Esophagus squamous epithelium (tissue), 5 donors: ENCODE data around the gene PCDHGA1. TPM values are rescaled to one million over a fixed set of nuclear protein-coding genes. Genes with fewer than 3 reads are reported as not detected.
"Not testable (repeated sequence)": the region's sequence is repeated elsewhere in the genome, so short reads cannot be mapped to it uniquely, and the experiment has no call there.

Experiments
- DNase-seq: peaks from one replicate; lab custom pipeline; 2025; lab: John Stamatoyannopoulos, UW
- H3K27ac ChIP-seq, 4 donors: fragments of 200-600 bp; sonication (generic); one replicate each; pipeline ENCODE4 v1.5.1; 2016 to 2019; ENCODE audit warnings: mild to moderate bottlenecking in 1 of 4
- H3K27me3 ChIP-seq, 4 donors: fragments of 200-600 bp; sonication (generic); 1 replicate in 3 of 4; 2 replicates in 1 of 4; pipeline versions ENCODE4 v1.5.1 to v1.6.0; 2017 to 2021; ENCODE audit warnings: antibody characterized with exemption in 1 of 4
- H3K36me3 ChIP-seq, 3 donors: fragments of 200-600 bp; sonication (generic); one replicate each; pipeline ENCODE4 v1.5.1; 2016 to 2019
- H3K4me1 ChIP-seq, 3 donors: fragments of 200-600 bp; sonication (generic); one replicate each; pipeline ENCODE4 v1.5.1; 2017 to 2019
- H3K4me3 ChIP-seq, 4 donors: fragments of 200-600 bp; sonication (generic); 1 replicate in 3 of 4; 2 replicates in 1 of 4; pipeline ENCODE4 v1.5.1; 2016 to 2019; ENCODE audit warnings: mild to moderate bottlenecking in 2 of 4, moderate library complexity in 1 of 4
- H3K9me3 ChIP-seq, 3 donors: fragments of 200-600 bp; sonication (generic); one replicate each; pipeline ENCODE4 v1.5.1; 2016 to 2019
- CTCF ChIP-seq, 6 experiments: fragments of 450-650 bp in 4 of 6; fragments of 200-600 bp in 2 of 6; sonication (generic) in 2 of 6; IDR thresholded peaks; one replicate each; pipeline ENCODE4 v1.5.1; 2016 to 2019; ENCODE audit warnings: antibody characterized with exemption in 6 of 6, mild to moderate bottlenecking in 4 of 6, moderate library complexity in 4 of 6
- POLR2A ChIP-seq, 4 donors: fragments of 450-650 bp; IDR thresholded peaks; one replicate each; pipeline ENCODE4 v1.6.1; 2017; ENCODE audit warnings: antibody characterized with exemption in 4 of 4, mild to moderate bottlenecking in 4 of 4, moderate library complexity in 3 of 4
- WGBS, 2 donors: methylation state at CpG; one replicate each; pipeline ENCODE4 v1.1.5; 2018; 5-methylcytosine and 5-hydroxymethylcytosine counted together
- intact Hi-C: fragments of 100-400 bp; cut with DNase I; formaldehyde crosslinking; loops from one replicate; pipeline ENCODE4 v1.15.0; 2022
- total RNA-seq, 4 donors: library from RNA; depleted of rRNA; stranded (reverse); fragments of >200 nt; gene quantifications; one replicate each; pipeline ENCODE4 v1.1.0, GENCODE V29; 2016
- donor health status: DM: yes; HTN: yes; CAD: no.

The PCDHGA1 gene
- total RNA-seq, 4 donors from 2014 or later: 0.19 to 0.66 (median 0.34) TPM

- H3K4me1 ChIP-seq, intact Hi-C loops, DNase-seq, H3K27ac ChIP-seq, H3K36me3 ChIP-seq: not testable (repeated sequence)
- peak within 1 kb of the TSS in 3 of 4 donors; percentile 15 to 22 (median 17) for H3K4me3 ChIP-seq
- H3K27me3 ChIP-seq: peaks cover 0 to 19% (median 0%) of the 10 kb centered on the region in 4 donors
- peak in 3 of 6 experiments; percentile 19 to 44 (median 30) for TF ChIP-seq CTCF (IDR thresholded peaks at IDR 0.05)
- H3K9me3 ChIP-seq: peaks cover 14 to 96% (median 92%) of the 10 kb centered on the region in 3 donors
- 18 to 29% methylated on average over 4 to 6 of the region's 40 CpGs for WGBS, 2 donors
These were observed 57.4 kb downstream of the PCDHGA1 start, which contains the start of gene PCDHGB4 for GRCh38 chr5:141387557-141388311. PCDHGB4 (plus strand) TSS chr5:141387698; CDS start chr5:141387885, 187 bp downstream.

DNA sequence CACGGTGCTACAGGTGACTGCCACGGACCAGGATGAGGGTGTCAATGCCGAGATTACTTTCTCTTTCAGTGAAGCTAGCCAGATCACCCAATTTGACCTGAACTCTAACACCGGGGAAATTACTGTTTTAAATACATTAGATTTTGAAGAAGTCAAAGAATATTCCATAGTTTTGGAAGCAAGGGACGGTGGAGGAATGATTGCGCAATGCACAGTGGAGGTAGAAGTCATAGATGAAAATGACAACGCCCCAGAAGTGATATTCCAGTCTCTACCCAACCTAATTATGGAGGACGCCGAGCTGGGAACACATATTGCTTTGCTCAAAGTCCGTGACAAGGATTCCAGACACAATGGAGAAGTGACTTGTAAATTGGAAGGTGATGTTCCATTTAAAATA, 58.3 kb downstream of the PCDHGA1 start:
- Histone ChIP-seq H3K27me3 (peaks cover 0 to 19% (median 0%) of the 10 kb centered on the region in 4 donors), H3K36me3 (peaks cover 0 to 7% (median 0%) of the 10 kb centered on the region in 3 donors), H3K27ac (no peak overlapping the region), H3K9me3 (peaks cover 20 to 96% (median 92%) of the 10 kb centered on the region in 3 donors), H3K4me3 (no peak overlapping the region), H3K4me1 (no peaks in the 10 kb centered on the region)
- no peak for DNase-seq
- intact Hi-C loops: no loop called here
- TF ChIP-seq CTCF (IDR thresholded peaks at IDR 0.05) (no peak), POLR2A (IDR thresholded peaks at IDR 0.05) (no peak)
- WGBS, 2 donors: 47 to 60% methylated on average over 7 to 10 of the region's 10 CpGs

- no peak overlapping the region for H3K27ac ChIP-seq
- DNase-seq: no peak
- no peak for TF ChIP-seq CTCF (IDR thresholded peaks at IDR 0.05)
- no peak for TF ChIP-seq POLR2A (IDR thresholded peaks at IDR 0.05)
- peaks cover 0 to 7% (median 0%) of the 10 kb centered on the region in 3 donors for H3K36me3 ChIP-seq
- 48 to 58% methylated on average over 25 to 42 of the region's 77 CpGs for WGBS, 2 donors
- H3K9me3 ChIP-seq: peaks cover 21 to 96% (median 92%) of the 10 kb centered on the region in 3 donors
- no peak overlapping the region for H3K4me3 ChIP-seq
- intact Hi-C loops: no loop called here
- H3K27me3 ChIP-seq: peaks cover 0 to 25% (median 0%) of the 10 kb centered on the region in 4 donors
- H3K4me1 ChIP-seq: no peaks in the 10 kb centered on the region
These were observed 59.1 kb downstream of the PCDHGA1 start for GRCh38 chr5:141389153-141390042.

- H3K27ac ChIP-seq: no peak within 1 kb of the TSS
- intact Hi-C loops: no loop called here
- no peak for DNase-seq
- H3K36me3 ChIP-seq: peaks cover 0 to 7% (median 0%) of the 10 kb centered on the region in 3 donors
- peaks cover 0 to 33% (median 0%) of the 10 kb centered on the region in 4 donors for H3K27me3 ChIP-seq
- WGBS, 2 donors: 21 to 57% methylated on average over 19 to 36 of the region's 38 CpGs
- peak within 1 kb of the TSS in 1 of 4 donors; percentile 13 for H3K4me3 ChIP-seq
- TF ChIP-seq CTCF (IDR thresholded peaks at IDR 0.05): no peak
- no peak for TF ChIP-seq POLR2A (IDR thresholded peaks at IDR 0.05)
- peaks cover 21 to 96% (median 87%) of the 10 kb centered on the region in 3 donors for H3K9me3 ChIP-seq
- no peaks in the 10 kb centered on the region for H3K4me1 ChIP-seq
These were observed 62.3 kb downstream of the PCDHGA1 start, which contains the start of gene PCDHGA8 for GRCh38 chr5:141392429-141393198. PCDHGA8 (plus strand) TSS chr5:141392633; CDS start chr5:141392814, 181 bp downstream.
